Upper lobe of right lung (tissue), 1 donor: ENCODE measurements around the gene PHF14. TPM values are rescaled to one million over a fixed set of nuclear protein-coding genes. Genes with fewer than 3 reads are reported as not detected.
A peak's percentile ranks its signal among the peaks of the same experiment; 100 is the strongest.
"Not testable (repeated sequence)": the region's sequence is repeated elsewhere in the genome, so short reads cannot be mapped to it uniquely, and the experiment has no call there.

Source experiments
- ATAC-seq: fragments of 200-7000 bp; cut with Tn5 transposase; one replicate; pipeline ENCODE4 v1.9.1; 2020; ENCODE audit warnings: mild to moderate bottlenecking, moderate library complexity
- DNase-seq: peaks from one replicate; pipeline ENCODE4 v3.0.0-alpha.2; 2020
- H3K27ac ChIP-seq: fragments of 200-600 bp; one replicate; pipeline ENCODE4 v1.8.0; 2022
- H3K27me3 ChIP-seq: fragments of 200-600 bp; one replicate; pipeline ENCODE4 v1.8.0; 2022; ENCODE audit warnings: mild to moderate bottlenecking
- H3K36me3 ChIP-seq: fragments of 200-600 bp; one replicate; pipeline ENCODE4 v1.8.0; 2022
- H3K4me1 ChIP-seq: fragments of 200-600 bp; one replicate; pipeline ENCODE4 v1.8.0; 2022
- H3K4me3 ChIP-seq: fragments of 200-600 bp; one replicate; pipeline ENCODE4 v1.8.0; 2022; ENCODE audit warnings: mild to moderate bottlenecking
- H3K9me3 ChIP-seq: fragments of 200-600 bp; one replicate; pipeline ENCODE4 v1.8.0; 2022
- CTCF ChIP-seq: fragments of 200-600 bp; IDR thresholded peaks from one replicate; pipeline ENCODE4 v1.8.0; 2022; ENCODE audit warnings: antibody characterized with exemption
- intact Hi-C: fragments of 100-400 bp; cut with DNase I; formaldehyde crosslinking; loops from one replicate; pipeline ENCODE4 v1.11.0; 2022
- long read RNA-seq: library from polyadenylated mRNA; unstranded; transcript quantifications from one replicate; pipeline ENCODE4 v2.0.0, GENCODE V29; 2021
- total RNA-seq: library from RNA; stranded (reverse); fragmentation: NEBNext Ultra II Directional; extraction: Animal tissue kit (Norgen Biotek cat#: 25700); gene quantifications from one replicate; pipeline ENCODE4 v1.2.1, GENCODE V29; 2021
- donor health status: DM: no; HTN: yes; CAD: no; lungs with severe emphysema.

PHF14 gene, protein sequence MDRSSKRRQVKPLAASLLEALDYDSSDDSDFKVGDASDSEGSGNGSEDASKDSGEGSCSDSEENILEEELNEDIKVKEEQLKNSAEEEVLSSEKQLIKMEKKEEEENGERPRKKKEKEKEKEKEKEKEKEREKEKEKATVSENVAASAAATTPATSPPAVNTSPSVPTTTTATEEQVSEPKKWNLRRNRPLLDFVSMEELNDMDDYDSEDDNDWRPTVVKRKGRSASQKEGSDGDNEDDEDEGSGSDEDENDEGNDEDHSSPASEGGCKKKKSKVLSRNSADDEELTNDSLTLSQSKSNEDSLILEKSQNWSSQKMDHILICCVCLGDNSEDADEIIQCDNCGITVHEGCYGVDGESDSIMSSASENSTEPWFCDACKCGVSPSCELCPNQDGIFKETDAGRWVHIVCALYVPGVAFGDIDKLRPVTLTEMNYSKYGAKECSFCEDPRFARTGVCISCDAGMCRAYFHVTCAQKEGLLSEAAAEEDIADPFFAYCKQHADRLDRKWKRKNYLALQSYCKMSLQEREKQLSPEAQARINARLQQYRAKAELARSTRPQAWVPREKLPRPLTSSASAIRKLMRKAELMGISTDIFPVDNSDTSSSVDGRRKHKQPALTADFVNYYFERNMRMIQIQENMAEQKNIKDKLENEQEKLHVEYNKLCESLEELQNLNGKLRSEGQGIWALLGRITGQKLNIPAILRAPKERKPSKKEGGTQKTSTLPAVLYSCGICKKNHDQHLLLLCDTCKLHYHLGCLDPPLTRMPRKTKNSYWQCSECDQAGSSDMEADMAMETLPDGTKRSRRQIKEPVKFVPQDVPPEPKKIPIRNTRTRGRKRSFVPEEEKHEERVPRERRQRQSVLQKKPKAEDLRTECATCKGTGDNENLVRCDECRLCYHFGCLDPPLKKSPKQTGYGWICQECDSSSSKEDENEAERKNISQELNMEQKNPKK
- total RNA-seq = 30.4 TPM
- long read RNA-seq, full-length matches to known transcripts = 16 of 30 reads
- long read RNA-seq, partial matches to known transcripts = 13 of 30 reads
- long read RNA-seq, other reads (novel, unspliced or antisense) = 1 of 30 reads

- Histone ChIP-seq H3K9me3 (no peaks in the 10 kb centered on the region), H3K27me3 (no peaks in the 10 kb centered on the region), H3K4me3 (peak within 1 kb of the TSS; percentile 89), H3K27ac (peak within 1 kb of the TSS; percentile 90), H3K36me3 (peaks cover 5% of the 10 kb centered on the region), H3K4me1 (peaks cover 9% of the 10 kb centered on the region)
- TF ChIP-seq CTCF = no peak
- ATAC-seq (peak; percentile 99), DNase-seq (peak; percentile 98)
- intact Hi-C loops = no loop called here
Observed at GRCh38 chr7:10973061-10973941, at the start of gene PHF14. Gene PHF14 (plus strand): TSS chr7:10973872. CDS start chr7:10974324, 452 bp downstream.

DNA sequence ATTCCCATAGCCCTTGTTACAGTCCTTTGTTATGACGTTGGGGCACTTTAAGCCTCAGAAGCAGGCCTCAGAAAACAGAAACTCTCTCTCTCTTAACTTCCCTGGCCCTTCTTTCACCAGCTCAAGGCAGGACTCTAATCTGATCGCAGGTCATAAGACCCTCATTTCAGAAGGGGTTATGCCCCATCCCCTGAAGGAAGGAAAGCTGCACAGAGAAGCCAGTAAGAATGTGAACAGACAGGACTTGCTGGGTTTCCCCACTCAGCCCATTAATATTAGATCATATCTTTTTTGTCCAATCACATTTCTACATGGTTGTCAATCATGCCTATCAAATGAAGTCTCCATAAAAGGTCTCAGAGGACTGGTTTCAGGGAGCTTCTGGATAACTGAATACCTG, 49.3 kb upstream of the PHF14 start:
- no peaks in the 10 kb centered on the region for H3K9me3 ChIP-seq
- H3K4me1 ChIP-seq = no peaks in the 10 kb centered on the region
- DNase-seq = no peak
- no peaks in the 10 kb centered on the region for H3K27me3 ChIP-seq
- no peak for ATAC-seq
- no peak for TF ChIP-seq CTCF
- H3K36me3 ChIP-seq = no peaks in the 10 kb centered on the region
- intact Hi-C loops = no loop called here
- H3K27ac ChIP-seq = no peak overlapping the region
- H3K4me3 ChIP-seq = no peak overlapping the region

DNA sequence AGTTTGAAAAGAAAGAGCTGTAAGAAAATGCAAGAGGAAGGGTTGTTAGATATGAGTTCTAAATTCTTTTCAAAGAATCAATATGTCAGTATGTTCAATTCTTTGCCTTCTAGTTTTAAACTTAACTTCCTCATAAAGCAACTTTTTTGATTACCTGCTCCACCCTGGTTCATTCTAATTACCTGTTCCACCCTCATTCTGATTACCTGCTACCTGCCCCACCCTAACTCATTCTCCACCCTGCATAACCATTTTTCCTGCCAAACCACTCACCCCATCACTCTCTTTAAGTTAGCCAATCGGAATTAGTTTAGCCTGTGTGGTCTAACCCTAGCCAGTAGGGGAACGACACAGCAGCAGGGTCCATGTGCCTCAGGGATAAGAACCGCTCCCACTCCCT, 45.5 kb upstream of the PHF14 start:
- H3K27me3 ChIP-seq, ATAC-seq, H3K9me3 ChIP-seq, H3K4me3 ChIP-seq, intact Hi-C loops, H3K4me1 ChIP-seq, DNase-seq, H3K27ac ChIP-seq: not testable (repeated sequence)
- peaks cover 16% of the 10 kb centered on the region for H3K36me3 ChIP-seq

- intact Hi-C loops = no loop called here
- no peak overlapping the region for H3K4me3 ChIP-seq
- peaks cover 5% of the 10 kb centered on the region for H3K4me1 ChIP-seq
- no peak for TF ChIP-seq CTCF
- no peaks in the 10 kb centered on the region for H3K27me3 ChIP-seq
- H3K36me3 ChIP-seq = peaks cover 26% of the 10 kb centered on the region
- no peak for DNase-seq
- no peaks in the 10 kb centered on the region for H3K9me3 ChIP-seq
- H3K27ac ChIP-seq = no peak overlapping the region
- no peak for ATAC-seq
Observed at GRCh38 chr7:10930551-10930950, 43.1 kb upstream of the PHF14 start.

DNA sequence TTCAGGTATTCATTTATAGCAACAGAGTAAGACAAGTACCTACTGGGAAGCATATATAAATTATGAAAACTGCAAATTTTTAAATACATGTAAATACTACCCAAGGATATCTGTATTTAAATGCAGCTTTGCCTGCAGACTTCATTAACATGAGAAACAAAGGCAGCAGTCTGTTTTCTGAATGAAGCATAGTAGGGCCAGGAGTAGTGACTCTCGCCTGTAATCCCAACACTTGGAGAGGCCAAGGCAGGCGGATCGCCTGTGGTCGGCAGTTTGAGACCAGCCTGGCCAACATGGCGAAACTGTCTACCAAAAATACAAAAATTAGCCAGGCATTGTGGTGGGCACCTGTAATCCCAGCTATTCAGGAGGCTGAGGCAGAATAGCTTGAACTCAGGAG, 42.5 kb upstream of the PHF14 start:
- Histone ChIP-seq H3K4me3 (no peak overlapping the region), H3K9me3 (no peaks in the 10 kb centered on the region), H3K36me3 (peaks cover 33% of the 10 kb centered on the region), H3K27me3 (no peaks in the 10 kb centered on the region), H3K4me1 (peaks cover 5% of the 10 kb centered on the region), H3K27ac (no peak overlapping the region)
- intact Hi-C loops = no loop called here
- DNase-seq = no peak
- ATAC-seq = no peak
- no peak for TF ChIP-seq CTCF
